Right ventricle myocardium superior (tissue), 1 donor: ENCODE results near the gene ZDHHC12. TPM values are rescaled to one million over a fixed set of nuclear protein-coding genes. Genes with fewer than 3 reads are reported as not detected.

Source experiments
- total RNA-seq: library from RNA; stranded (reverse); fragmentation: NEBNext Ultra II Directional; extraction: Animal tissue kit (Norgen Biotek cat#: 25700); gene quantifications from one replicate; pipeline ENCODE4 v1.2.1, GENCODE V29; 2021
- donor health status: DM: no; HTN: yes; CAD: no; lungs with severe emphysema.

ZDHHC12 gene
- total RNA-seq, 1 donor from 2014 or later, result 5.4 TPM

Other genes with a start within 250 kb of the ZDHHC12 start
- gene GLE1, start 219.4 kb downstream of the ZDHHC12 start, total RNA-seq, result 18.7 TPM
- 203 TPM for gene SPTAN1, start 171.5 kb downstream of the ZDHHC12 start, total RNA-seq
- 40.0 TPM for gene DYNC2I2, start 67.3 kb downstream of the ZDHHC12 start, total RNA-seq
- 167 TPM for gene SET, start 34.9 kb downstream of the ZDHHC12 start, total RNA-seq
- gene PKN3, start 21.6 kb downstream of the ZDHHC12 start, total RNA-seq, result 5.7 TPM
- 57.3 TPM for gene ZER1, start 47.8 kb upstream of the ZDHHC12 start, total RNA-seq
- 16.6 TPM for gene TBC1D13, start 63.1 kb upstream of the ZDHHC12 start, total RNA-seq
- 89.0 TPM for gene ENDOG, start 94.4 kb upstream of the ZDHHC12 start, total RNA-seq
- gene SPOUT1, start 105.7 kb upstream of the ZDHHC12 start, total RNA-seq, result 15.8 TPM
- gene KYAT1, start 157.8 kb upstream of the ZDHHC12 start, total RNA-seq, result 12.6 TPM
- 20.2 TPM for gene LRRC8A, start 158.0 kb upstream of the ZDHHC12 start, total RNA-seq
- gene PHYHD1, start 196.9 kb upstream of the ZDHHC12 start, total RNA-seq, result 28.7 TPM
- gene DOLK, start 223.5 kb upstream of the ZDHHC12 start, total RNA-seq, result 6.4 TPM
- 21.0 TPM for gene NUP188, start 223.6 kb upstream of the ZDHHC12 start, total RNA-seq